Measurements from ENCODE around the gene TMOD4.

- TF ChIP-seq CTCF (conservative IDR thresholded peaks at IDR 0.05) (no peak), EZH2 (IDR thresholded peaks at IDR 0.05; ENCODE audit: low read depth) (no peak)
These were observed 31.1 kb downstream of the TMOD4 start for GRCh38 chr1:151144474-151145303.

All from PC-9 (cell line).